Neural progenitor cell (in vitro differentiated cells): ENCODE data around the gene NCAM1. TPM values are rescaled to one million over a fixed set of nuclear protein-coding genes. Genes with fewer than 3 reads are reported as not detected.

Source experiments
- DNase-seq: peaks from one replicate; pipeline ENCODE4 v3.0.0-alpha.2; 2016; ENCODE audit warnings: low spot score
- H2AFZ ChIP-seq: fragments of 200-600 bp; sonication (generic); replicated peaks from 2 replicates; pipeline ENCODE4 v1.6.1; 2016; ENCODE audit warnings: antibody characterized with exemption
- H3F3A ChIP-seq: fragments of 200-600 bp; sonication (generic); 2 replicates; pipeline ENCODE4 v1.6.1; 2016; ENCODE audit warnings: antibody characterized with exemption, low read depth
- H3K27ac ChIP-seq: fragments of 200-600 bp; sonication (generic); 2 replicates; pipeline ENCODE4 v1.5.1; 2016; ENCODE audit warnings: mild to moderate bottlenecking
- H3K27me3 ChIP-seq: fragments of 200-600 bp; sonication (generic); 2 replicates; pipeline ENCODE4 v1.6.1; 2016; ENCODE audit warnings: mild to moderate bottlenecking, moderate library complexity
- H3K36me3 ChIP-seq: fragments of 200-600 bp; sonication (generic); 2 replicates; pipeline ENCODE4 v1.5.1; 2016
- H3K4me1 ChIP-seq: fragments of 200-600 bp; sonication (generic); 2 replicates; pipeline ENCODE4 v1.6.1; 2016; ENCODE audit warnings: mixed run types
- H3K4me2 ChIP-seq: fragments of 200-600 bp; sonication (generic); 2 replicates; pipeline ENCODE4 v1.6.1; 2016
- H3K4me3 ChIP-seq: fragments of 200-600 bp; sonication (generic); 2 replicates; pipeline ENCODE4 v1.5.1; 2016
- H3K79me2 ChIP-seq: fragments of 200-600 bp; sonication (generic); 2 replicates; pipeline ENCODE4 v1.6.1; 2016; ENCODE audit warnings: low read depth
- H3K9ac ChIP-seq: fragments of 200-600 bp; sonication (generic); 2 replicates; pipeline ENCODE4 v1.6.1; 2016
- H3K9me3 ChIP-seq: fragments of 200-600 bp; sonication (generic); 2 replicates; pipeline ENCODE4 v1.5.1; 2016; ENCODE audit warnings: low read depth
- H4K20me1 ChIP-seq: fragments of 200-600 bp; sonication (generic); 2 replicates; pipeline ENCODE4 v1.6.1; 2016; ENCODE audit warnings: low read depth
- H3K27ac Mint-ChIP-seq: 3 replicates; pipeline ENCODE4 v1.8.0; 2021; ENCODE audit warnings: mixed read lengths
- H3K27me3 Mint-ChIP-seq: 2 replicates; pipeline ENCODE4 v1.8.0; 2022; ENCODE audit warnings: low read depth, mild to moderate bottlenecking, inconsistent platforms, moderate library complexity, mixed read lengths; ENCODE audit not compliant: insufficient read depth
- H3K36me3 Mint-ChIP-seq: 3 replicates; pipeline ENCODE4 v1.8.0; 2021; ENCODE audit warnings: mixed read lengths
- H3K4me1 Mint-ChIP-seq: 3 replicates; pipeline ENCODE4 v1.8.0; 2021; ENCODE audit warnings: mixed read lengths
- H3K4me3 Mint-ChIP-seq: 3 replicates; pipeline ENCODE4 v1.8.0; 2021; ENCODE audit warnings: mild to moderate bottlenecking, moderate library complexity, mixed read lengths
- H3K9me3 Mint-ChIP-seq: 3 replicates; pipeline ENCODE4 v1.8.0; 2020; ENCODE audit warnings: mixed read lengths
- CTCF ChIP-seq: fragments of 200-600 bp; sonication (generic); IDR thresholded peaks from 2 replicates; pipeline ENCODE4 v1.5.1; 2017; ENCODE audit warnings: antibody characterized with exemption, mild to moderate bottlenecking
- EZH2 ChIP-seq: fragments of 200-600 bp; sonication (generic); IDR thresholded peaks from 2 replicates; pipeline ENCODE4 v1.6.1; 2017; ENCODE audit warnings: antibody characterized with exemption, mild to moderate bottlenecking, moderate library complexity
- EZH2phosphoT487 ChIP-seq: fragments of 200-600 bp; sonication (generic); IDR thresholded peaks from 2 replicates; pipeline ENCODE4 v1.6.1; 2017; ENCODE audit warnings: antibody characterized with exemption
- total RNA-seq: library from RNA; depleted of rRNA; stranded (reverse); fragments of >200 nt; gene quantifications from 2 replicates; pipeline ENCODE4 v1.2.3, GENCODE V29; 2015; ENCODE audit warnings: low replicate concordance

The NCAM1 gene
- total RNA-seq, 1 donor from 2014 or later: 17.5 TPM

GRCh38 chr11:113090716-113091480, 129.7 kb downstream of the NCAM1 start:
- Histone ChIP-seq H3K27ac (no peak overlapping the region), H3K4me2 (no peak overlapping the region), H3K27me3 (no peaks in the 10 kb centered on the region), H3K4me1 (peaks cover 28% of the 10 kb centered on the region), H3F3A (peaks cover 10% of the 10 kb centered on the region), H3K9me3 (no peaks in the 10 kb centered on the region), H3K36me3 (no peaks in the 10 kb centered on the region), H3K4me3 (no peak overlapping the region), H4K20me1 (peaks cover 5% of the 10 kb centered on the region), H2AFZ (no peak overlapping the region), H3K79me2 (no peaks in the 10 kb centered on the region), H3K9ac (no peak overlapping the region)
- no peaks in the 10 kb centered on the region for H3K9me3 Mint-ChIP-seq
- H3K4me1 Mint-ChIP-seq: peaks cover 38% of the 10 kb centered on the region
- no peak for DNase-seq
- H3K4me3 Mint-ChIP-seq: no peak overlapping the region
- TF ChIP-seq EZH2phosphoT487 (no peak), EZH2 (no peak), CTCF (no peak)
- peaks cover 2% of the 10 kb centered on the region for H3K27me3 Mint-ChIP-seq
- H3K36me3 Mint-ChIP-seq: peaks cover 2% of the 10 kb centered on the region
- no peak overlapping the region for H3K27ac Mint-ChIP-seq

GRCh38 chr11:113091481-113091780, 130.2 kb downstream of the NCAM1 start:
- H3K4me3 Mint-ChIP-seq: no peak overlapping the region
- Histone ChIP-seq H3K4me1 (peaks cover 28% of the 10 kb centered on the region), H3K4me3 (no peak overlapping the region), H3K27ac (no peak overlapping the region), H3F3A (peaks cover 10% of the 10 kb centered on the region), H3K79me2 (no peaks in the 10 kb centered on the region), H3K36me3 (no peaks in the 10 kb centered on the region), H3K9ac (no peak overlapping the region), H3K4me2 (no peak overlapping the region), H2AFZ (no peak overlapping the region), H3K9me3 (no peaks in the 10 kb centered on the region), H3K27me3 (no peaks in the 10 kb centered on the region), H4K20me1 (peaks cover 5% of the 10 kb centered on the region)
- no peak for DNase-seq
- no peak overlapping the region for H3K27ac Mint-ChIP-seq
- H3K4me1 Mint-ChIP-seq: peaks cover 38% of the 10 kb centered on the region
- peaks cover 2% of the 10 kb centered on the region for H3K27me3 Mint-ChIP-seq
- TF ChIP-seq CTCF (no peak), EZH2phosphoT487 (no peak), EZH2 (no peak)
- H3K36me3 Mint-ChIP-seq: peaks cover 2% of the 10 kb centered on the region
- no peaks in the 10 kb centered on the region for H3K9me3 Mint-ChIP-seq

- Mint-ChIP-seq H3K27ac (no peak overlapping the region), H3K9me3 (peaks cover 6% of the 10 kb centered on the region), H3K4me1 (peaks cover 18% of the 10 kb centered on the region), H3K36me3 (peaks cover 3% of the 10 kb centered on the region), H3K27me3 (no peaks in the 10 kb centered on the region), H3K4me3 (no peak overlapping the region)
- H3F3A ChIP-seq: peaks cover 10% of the 10 kb centered on the region
- H3K27ac ChIP-seq: no peak overlapping the region
- TF ChIP-seq EZH2phosphoT487 (no peak), EZH2 (no peak), CTCF (no peak)
- H2AFZ ChIP-seq: no peak overlapping the region
- no peaks in the 10 kb centered on the region for H3K79me2 ChIP-seq
- H3K36me3 ChIP-seq: no peaks in the 10 kb centered on the region
- H3K9me3 ChIP-seq: no peaks in the 10 kb centered on the region
- peaks cover 16% of the 10 kb centered on the region for H3K4me1 ChIP-seq
- no peak overlapping the region for H3K9ac ChIP-seq
- peaks cover 5% of the 10 kb centered on the region for H4K20me1 ChIP-seq
- no peak overlapping the region for H3K4me3 ChIP-seq
- DNase-seq: no peak
- no peak overlapping the region for H3K4me2 ChIP-seq
- H3K27me3 ChIP-seq: no peaks in the 10 kb centered on the region
These were observed 135.4 kb downstream of the NCAM1 start for GRCh38 chr11:113096648-113097047.
